ENCODE results near the gene FHIP2A. TPM values are rescaled to one million over a fixed set of nuclear protein-coding genes. Genes with fewer than 3 reads are reported as not detected.

FHIP2A gene
- total and polyA plus RNA-seq, 2 experiments from 2014 or later: 6.7 to 11.8 TPM

GRCh38 chr10:114810926-114811325 is 10.7 kb upstream of the FHIP2A start:
- Mint-ChIP-seq H3K4me1 (peaks cover 4% of the 10 kb centered on the region; the same call in 1 of the 3 replicates), H3K9me3 (0 out of 3 replicates have a peak, but pooled peaks cover 2% of the 10 kb centered on the region)
- H2AFZ ChIP-seq: no peak overlapping the region

More at GRCh38 chr10:114810926-114811325, 10.7 kb upstream of the FHIP2A start:
- no peak overlapping the region for H3K27ac Mint-ChIP-seq
- no peak overlapping the region for H3K4me3 Mint-ChIP-seq
- TF ChIP-seq CTCF (conservative IDR thresholded peaks at IDR 0.05; ENCODE audit: low read depth in 2 of 2) (no peak), EZH2phosphoT487 (IDR thresholded peaks at IDR 0.05; ENCODE audit: unreplicated experiment) (no peak), STAT1 (IDR thresholded peaks at IDR 0.05; ENCODE audit: unreplicated experiment) (no peak), ZNF331 (CRISPR knock-in tag; IDR thresholded peaks at IDR 0.05; ENCODE audit: low read depth) (no peak), JUNB (IDR thresholded peaks at IDR 0.05; ENCODE audit: unreplicated experiment) (no peak), EZH2 (IDR thresholded peaks at IDR 0.05; ENCODE audit: low read depth, unreplicated experiment) (no peak), POLR2AphosphoS5 (IDR thresholded peaks at IDR 0.05; ENCODE audit: low read depth) (no peak), ETS1 (IDR thresholded peaks at IDR 0.05) (no peak), NANOG (IDR thresholded peaks at IDR 0.05; ENCODE audit: borderline replicate concordance) (no peak), ZNF114 (CRISPR knock-in tag; IDR thresholded peaks at IDR 0.05) (no peak), CREB1 (CRISPR knock-in tag; IDR thresholded peaks at IDR 0.05; ENCODE audit: low read depth) (no peak)
- TF ChIP-seq, protein P1, sequence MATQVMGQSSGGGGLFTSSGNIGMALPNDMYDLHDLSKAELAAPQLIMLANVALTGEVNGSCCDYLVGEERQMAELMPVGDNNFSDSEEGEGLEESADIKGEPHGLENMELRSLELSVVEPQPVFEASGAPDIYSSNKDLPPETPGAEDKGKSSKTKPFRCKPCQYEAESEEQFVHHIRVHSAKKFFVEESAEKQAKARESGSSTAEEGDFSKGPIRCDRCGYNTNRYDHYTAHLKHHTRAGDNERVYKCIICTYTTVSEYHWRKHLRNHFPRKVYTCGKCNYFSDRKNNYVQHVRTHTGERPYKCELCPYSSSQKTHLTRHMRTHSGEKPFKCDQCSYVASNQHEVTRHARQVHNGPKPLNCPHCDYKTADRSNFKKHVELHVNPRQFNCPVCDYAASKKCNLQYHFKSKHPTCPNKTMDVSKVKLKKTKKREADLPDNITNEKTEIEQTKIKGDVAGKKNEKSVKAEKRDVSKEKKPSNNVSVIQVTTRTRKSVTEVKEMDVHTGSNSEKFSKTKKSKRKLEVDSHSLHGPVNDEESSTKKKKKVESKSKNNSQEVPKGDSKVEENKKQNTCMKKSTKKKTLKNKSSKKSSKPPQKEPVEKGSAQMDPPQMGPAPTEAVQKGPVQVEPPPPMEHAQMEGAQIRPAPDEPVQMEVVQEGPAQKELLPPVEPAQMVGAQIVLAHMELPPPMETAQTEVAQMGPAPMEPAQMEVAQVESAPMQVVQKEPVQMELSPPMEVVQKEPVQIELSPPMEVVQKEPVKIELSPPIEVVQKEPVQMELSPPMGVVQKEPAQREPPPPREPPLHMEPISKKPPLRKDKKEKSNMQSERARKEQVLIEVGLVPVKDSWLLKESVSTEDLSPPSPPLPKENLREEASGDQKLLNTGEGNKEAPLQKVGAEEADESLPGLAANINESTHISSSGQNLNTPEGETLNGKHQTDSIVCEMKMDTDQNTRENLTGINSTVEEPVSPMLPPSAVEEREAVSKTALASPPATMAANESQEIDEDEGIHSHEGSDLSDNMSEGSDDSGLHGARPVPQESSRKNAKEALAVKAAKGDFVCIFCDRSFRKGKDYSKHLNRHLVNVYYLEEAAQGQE (IDR thresholded peaks at IDR 0.05; ENCODE audit: unreplicated experiment): no peak
- TF ChIP-seq, protein P2, sequence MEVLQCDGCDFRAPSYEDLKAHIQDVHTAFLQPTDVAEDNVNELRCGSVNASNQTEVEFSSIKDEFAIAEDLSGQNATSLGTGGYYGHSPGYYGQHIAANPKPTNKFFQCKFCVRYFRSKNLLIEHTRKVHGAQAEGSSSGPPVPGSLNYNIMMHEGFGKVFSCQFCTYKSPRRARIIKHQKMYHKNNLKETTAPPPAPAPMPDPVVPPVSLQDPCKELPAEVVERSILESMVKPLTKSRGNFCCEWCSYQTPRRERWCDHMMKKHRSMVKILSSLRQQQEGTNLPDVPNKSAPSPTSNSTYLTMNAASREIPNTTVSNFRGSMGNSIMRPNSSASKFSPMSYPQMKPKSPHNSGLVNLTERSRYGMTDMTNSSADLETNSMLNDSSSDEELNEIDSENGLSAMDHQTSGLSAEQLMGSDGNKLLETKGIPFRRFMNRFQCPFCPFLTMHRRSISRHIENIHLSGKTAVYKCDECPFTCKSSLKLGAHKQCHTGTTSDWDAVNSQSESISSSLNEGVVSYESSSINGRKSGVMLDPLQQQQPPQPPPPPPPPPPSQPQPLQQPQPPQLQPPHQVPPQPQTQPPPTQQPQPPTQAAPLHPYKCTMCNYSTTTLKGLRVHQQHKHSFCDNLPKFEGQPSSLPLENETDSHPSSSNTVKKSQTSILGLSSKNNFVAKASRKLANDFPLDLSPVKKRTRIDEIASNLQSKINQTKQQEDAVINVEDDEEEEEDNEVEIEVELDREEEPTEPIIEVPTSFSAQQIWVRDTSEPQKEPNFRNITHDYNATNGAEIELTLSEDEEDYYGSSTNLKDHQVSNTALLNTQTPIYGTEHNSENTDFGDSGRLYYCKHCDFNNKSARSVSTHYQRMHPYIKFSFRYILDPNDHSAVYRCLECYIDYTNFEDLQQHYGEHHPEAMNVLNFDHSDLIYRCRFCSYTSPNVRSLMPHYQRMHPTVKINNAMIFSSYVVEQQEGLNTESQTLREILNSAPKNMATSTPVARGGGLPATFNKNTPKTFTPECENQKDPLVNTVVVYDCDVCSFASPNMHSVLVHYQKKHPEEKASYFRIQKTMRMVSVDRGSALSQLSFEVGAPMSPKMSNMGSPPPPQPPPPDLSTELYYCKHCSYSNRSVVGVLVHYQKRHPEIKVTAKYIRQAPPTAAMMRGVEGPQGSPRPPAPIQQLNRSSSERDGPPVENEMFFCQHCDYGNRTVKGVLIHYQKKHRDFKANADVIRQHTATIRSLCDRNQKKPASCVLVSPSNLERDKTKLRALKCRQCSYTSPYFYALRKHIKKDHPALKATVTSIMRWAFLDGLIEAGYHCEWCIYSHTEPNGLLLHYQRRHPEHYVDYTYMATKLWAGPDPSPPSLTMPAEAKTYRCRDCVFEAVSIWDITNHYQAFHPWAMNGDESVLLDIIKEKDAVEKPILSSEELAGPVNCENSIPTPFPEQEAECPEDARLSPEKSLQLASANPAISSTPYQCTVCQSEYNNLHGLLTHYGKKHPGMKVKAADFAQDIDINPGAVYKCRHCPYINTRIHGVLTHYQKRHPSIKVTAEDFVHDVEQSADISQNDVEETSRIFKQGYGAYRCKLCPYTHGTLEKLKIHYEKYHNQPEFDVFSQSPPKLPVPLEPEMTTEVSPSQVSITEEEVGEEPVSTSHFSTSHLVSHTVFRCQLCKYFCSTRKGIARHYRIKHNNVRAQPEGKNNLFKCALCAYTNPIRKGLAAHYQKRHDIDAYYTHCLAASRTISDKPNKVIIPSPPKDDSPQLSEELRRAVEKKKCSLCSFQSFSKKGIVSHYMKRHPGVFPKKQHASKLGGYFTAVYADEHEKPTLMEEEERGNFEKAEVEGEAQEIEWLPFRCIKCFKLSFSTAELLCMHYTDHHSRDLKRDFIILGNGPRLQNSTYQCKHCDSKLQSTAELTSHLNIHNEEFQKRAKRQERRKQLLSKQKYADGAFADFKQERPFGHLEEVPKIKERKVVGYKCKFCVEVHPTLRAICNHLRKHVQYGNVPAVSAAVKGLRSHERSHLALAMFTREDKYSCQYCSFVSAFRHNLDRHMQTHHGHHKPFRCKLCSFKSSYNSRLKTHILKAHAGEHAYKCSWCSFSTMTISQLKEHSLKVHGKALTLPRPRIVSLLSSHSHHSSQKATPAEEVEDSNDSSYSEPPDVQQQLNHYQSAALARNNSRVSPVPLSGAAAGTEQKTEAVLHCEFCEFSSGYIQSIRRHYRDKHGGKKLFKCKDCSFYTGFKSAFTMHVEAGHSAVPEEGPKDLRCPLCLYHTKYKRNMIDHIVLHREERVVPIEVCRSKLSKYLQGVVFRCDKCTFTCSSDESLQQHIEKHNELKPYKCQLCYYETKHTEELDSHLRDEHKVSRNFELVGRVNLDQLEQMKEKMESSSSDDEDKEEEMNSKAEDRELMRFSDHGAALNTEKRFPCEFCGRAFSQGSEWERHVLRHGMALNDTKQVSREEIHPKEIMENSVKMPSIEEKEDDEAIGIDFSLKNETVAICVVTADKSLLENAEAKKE (CRISPR knock-in tag; IDR thresholded peaks at IDR 0.05): no peak
- no peak overlapping the region for H3K27ac ChIP-seq (ENCODE audit: low read depth)
- no peaks in the 10 kb centered on the region for H3F3A ChIP-seq (replicated peaks; ENCODE audit: low read depth)
- no peak overlapping the region for H3K4me3 ChIP-seq
- peaks cover 2% of the 10 kb centered on the region; the same call in 1 of the 2 replicates for H3K9me2 ChIP-seq (ENCODE audit: insufficient read depth)
- no peaks in the 10 kb centered on the region; the same call in 1 of the 2 replicates for H4K20me1 ChIP-seq (replicated peaks; ENCODE audit: insufficient read depth)
- no peaks in the 10 kb centered on the region for H3K27me3 ChIP-seq (ENCODE audit: insufficient read depth)
- H3K79me2 ChIP-seq (replicated peaks; ENCODE audit: insufficient read depth): no peaks in the 10 kb centered on the region
- H3K27me3 Mint-ChIP-seq (ENCODE audit: insufficient read depth, low read depth, poor library complexity): peaks cover 2% of the 10 kb centered on the region
- no peak for ATAC-seq
- no peak for DNase-seq (ENCODE audit: low spot score)
- H3K4me1 ChIP-seq (ENCODE audit: insufficient read depth): no peaks in the 10 kb centered on the region
- H3K36me3 Mint-ChIP-seq (ENCODE audit: low read depth): no peaks in the 10 kb centered on the region
- H3K36me3 ChIP-seq (ENCODE audit: insufficient read depth): no peaks in the 10 kb centered on the region
- no peak overlapping the region for H3K4me2 ChIP-seq
